Left lung (tissue), 10 donors: ENCODE data around the gene KIF12. TPM values are rescaled to one million over a fixed set of nuclear protein-coding genes. Genes with fewer than 3 reads are reported as not detected.

Experiments
- ATAC-seq: fragments of 200-7000 bp; cut with Tn5 transposase; one replicate; pipeline ENCODE4 v1.9.1; 2020; ENCODE audit warnings: moderate library complexity
- DNase-seq, 4 donors: peaks; one replicate each; pipeline ENCODE4 v3.0.0-alpha.2; 2013 to 2020
- H3K27ac ChIP-seq, 2 donors: fragments of 200-600 bp; sonication (generic) in 1 of 2; one replicate each; pipeline versions ENCODE4 v1.5.0 to v1.8.0; 2020 to 2021
- H3K27me3 ChIP-seq, 2 donors: fragments of 200-600 bp; sonication (generic) in 1 of 2; one replicate each; pipeline versions ENCODE4 v1.5.0 to v1.8.0; 2020 to 2021
- H3K36me3 ChIP-seq, 2 donors: fragments of 200-600 bp; sonication (generic) in 1 of 2; one replicate each; pipeline versions ENCODE4 v1.5.0 to v1.8.0; 2020 to 2021
- H3K4me1 ChIP-seq, 2 donors: fragments of 200-600 bp; one replicate each; pipeline ENCODE4 v1.8.0; 2021
- H3K4me3 ChIP-seq, 2 donors: fragments of 200-600 bp; sonication (generic) in 1 of 2; one replicate each; pipeline versions ENCODE4 v1.5.0 to v1.8.0; 2020 to 2021; ENCODE audit warnings: mild to moderate bottlenecking in 1 of 2
- H3K9me3 ChIP-seq, 2 donors: fragments of 200-600 bp; sonication (generic) in 1 of 2; one replicate each; pipeline versions ENCODE4 v1.5.0 to v1.8.0; 2020 to 2021
- CTCF ChIP-seq, 2 donors: fragments of 200-600 bp; sonication (generic) in 1 of 2; IDR thresholded peaks; one replicate each; pipeline versions ENCODE4 v1.5.0 to v1.8.0; 2021; ENCODE audit warnings: antibody characterized with exemption in 2 of 2
- intact Hi-C, 2 donors: fragments of 100-400 bp; cut with DNase I; formaldehyde crosslinking; loops; one replicate each; pipeline versions ENCODE4 v1.11.2 to v1.14.2; 2022
- polyA plus RNA-seq, 6 donors: library from polyadenylated mRNA; unstranded; fragments of 120-200 nt; gene quantifications; one replicate each; pipeline ENCODE4 v1.2.1, GENCODE V29; 2013; ENCODE audit not compliant: insufficient read length in 6 of 6
- total RNA-seq, 2 donors: library from RNA; stranded (reverse); fragmentation: NEBNext Ultra II Directional; extraction: Animal tissue kit (Norgen Biotek cat#: 25700); gene quantifications; one replicate each; pipeline ENCODE4 v1.2.1, GENCODE V29; 2021
- donor health status: DM: no; HTN: yes; CAD: no.
- donor health status: DM: no; HTN: no; CAD: no.

Gene KIF12
- total and polyA plus RNA-seq, 8 donors = 2.4 to 54.7 (median 43.3) TPM

DNA sequence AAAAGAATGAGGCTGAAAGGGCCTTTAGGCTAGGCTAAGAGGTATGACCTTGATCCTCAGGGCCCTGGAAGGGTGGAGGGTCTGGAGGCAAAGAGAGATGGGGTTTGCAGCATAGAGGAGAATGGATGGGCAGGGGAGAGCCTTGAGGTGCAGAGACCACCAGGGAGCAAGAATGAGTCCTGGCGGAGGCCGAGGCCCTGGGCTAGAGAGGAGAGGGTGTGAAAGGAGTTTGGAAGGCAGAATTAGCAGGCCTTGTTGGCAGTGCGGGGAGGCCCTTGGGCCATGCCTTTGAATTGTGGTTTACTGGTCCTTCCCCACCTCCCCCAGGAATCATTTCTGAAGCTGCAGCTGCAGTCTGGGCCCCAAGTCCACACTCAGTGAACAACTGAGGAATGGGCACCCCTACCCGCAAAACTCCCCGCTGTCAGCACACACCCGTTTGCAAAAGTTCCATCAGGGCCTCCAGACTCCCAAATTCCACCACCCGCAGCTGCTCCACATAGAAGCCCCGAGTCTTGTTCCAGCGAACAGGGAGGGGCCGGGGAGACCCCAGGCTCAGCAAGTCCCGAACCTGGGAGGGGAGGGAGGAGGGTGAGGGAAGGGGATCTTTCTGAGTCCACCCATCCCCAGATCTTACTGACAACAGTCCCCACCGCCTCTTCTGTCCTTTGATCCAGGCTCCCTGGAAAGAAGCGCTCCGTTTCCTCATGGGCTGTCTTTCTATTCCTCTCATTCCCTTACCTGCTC lies 2.1 kb downstream of the KIF12 start:
- intact Hi-C loops = no loop called here
- Histone ChIP-seq H3K4me1 (peaks cover 0 to 9% of the 10 kb centered on the region in 2 donors), H3K27ac (no peak overlapping the region), H3K4me3 (no peak overlapping the region), H3K9me3 (no peaks in the 10 kb centered on the region), H3K27me3 (peaks cover 0 to 45% of the 10 kb centered on the region in 2 donors), H3K36me3 (no peaks in the 10 kb centered on the region)
- ATAC-seq = no peak
- TF ChIP-seq CTCF (IDR thresholded peaks at IDR 0.05) = no peak
- no peak for DNase-seq

- Histone ChIP-seq H3K36me3 (no peaks in the 10 kb centered on the region), H3K4me1 (peaks cover 0 to 9% of the 10 kb centered on the region in 2 donors), H3K27ac (no peak overlapping the region), H3K4me3 (no peak overlapping the region), H3K9me3 (no peaks in the 10 kb centered on the region), H3K27me3 (peaks cover 0 to 45% of the 10 kb centered on the region in 2 donors)
- DNase-seq (no peak), ATAC-seq (no peak)
- intact Hi-C loops = no loop called here
- no peak for TF ChIP-seq CTCF (IDR thresholded peaks at IDR 0.05)
Observed at GRCh38 chr9:114096041-114096511, 3.0 kb downstream of the KIF12 start.

- Histone ChIP-seq H3K27me3 (peaks cover 0 to 42% of the 10 kb centered on the region in 2 donors), H3K36me3 (no peaks in the 10 kb centered on the region), H3K4me1 (peaks cover 0 to 9% of the 10 kb centered on the region in 2 donors), H3K4me3 (no peak overlapping the region), H3K9me3 (no peaks in the 10 kb centered on the region), H3K27ac (no peak overlapping the region)
- DNase-seq (no peak), ATAC-seq (no peak)
- no peak for TF ChIP-seq CTCF (IDR thresholded peaks at IDR 0.05)
- intact Hi-C loops = no loop called here
Observed at GRCh38 chr9:114094971-114095370, 4.1 kb downstream of the KIF12 start.

DNA sequence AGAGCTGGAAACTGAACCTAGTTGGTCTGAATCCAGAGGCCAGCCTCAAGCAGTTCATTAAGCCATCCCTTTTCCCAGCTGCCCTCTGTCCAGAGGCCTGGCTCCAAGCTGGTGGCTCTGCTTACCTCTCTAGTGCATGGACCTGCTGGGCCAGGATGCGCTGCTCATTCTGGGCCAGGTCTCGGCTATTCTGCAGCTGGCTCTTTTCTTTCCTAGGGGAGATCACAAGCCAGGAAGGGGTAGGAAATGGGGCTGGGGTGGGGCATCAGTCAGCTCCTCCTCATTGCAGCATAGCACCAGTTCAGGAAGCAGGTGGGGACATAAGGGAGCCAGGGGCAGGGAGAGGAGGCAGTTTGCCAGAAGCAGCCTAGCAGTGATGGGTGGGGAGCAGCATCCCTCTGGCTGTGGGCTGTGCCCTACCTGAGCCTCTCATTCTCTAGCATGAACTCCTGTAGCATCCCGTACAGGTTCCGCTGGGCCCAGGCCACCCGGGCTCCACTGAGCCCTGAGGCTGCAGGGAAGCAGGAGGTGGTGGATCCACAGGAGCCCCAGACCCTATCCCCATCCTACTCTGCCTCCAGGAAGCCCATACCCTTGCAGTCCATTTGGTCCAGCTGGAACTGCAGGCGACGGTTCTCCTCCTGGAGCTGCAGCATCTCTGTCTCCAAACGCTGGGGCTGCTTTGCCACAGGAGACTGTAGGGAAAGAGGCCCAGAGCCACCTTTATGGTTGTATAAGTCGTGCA lies 5.2 kb downstream of the KIF12 start:
- ATAC-seq (no peak), DNase-seq (no peak)
- no peaks in the 10 kb centered on the region for H3K9me3 ChIP-seq
- peaks cover 0 to 31% of the 10 kb centered on the region in 2 donors for H3K27me3 ChIP-seq
- no peaks in the 10 kb centered on the region for H3K36me3 ChIP-seq
- H3K4me3 ChIP-seq = no peak overlapping the region
- H3K27ac ChIP-seq = no peak overlapping the region
- H3K4me1 ChIP-seq = peaks cover 0 to 9% of the 10 kb centered on the region in 2 donors
- intact Hi-C loops = no loop called here
- no peak for TF ChIP-seq CTCF (IDR thresholded peaks at IDR 0.05)

GRCh38 chr9:114093031-114093471 lies 6.0 kb downstream of the KIF12 start:
- Histone ChIP-seq H3K4me3 (no peak overlapping the region), H3K27ac (no peak overlapping the region), H3K9me3 (no peaks in the 10 kb centered on the region), H3K36me3 (no peaks in the 10 kb centered on the region), H3K27me3 (peaks cover 0 to 22% of the 10 kb centered on the region in 2 donors), H3K4me1 (peaks cover 0 to 6% of the 10 kb centered on the region in 2 donors)
- TF ChIP-seq CTCF (IDR thresholded peaks at IDR 0.05) = no peak
- intact Hi-C loops = no loop called here
- ATAC-seq = no peak
- DNase-seq = no peak
